GM12801 (cell line): ENCODE measurements around the gene CTRB2.

Source experiments
- TF ChIP-seq, protein P1 (sequence below): IDR thresholded peaks from one replicate; pipeline ENCODE4 v1.5.1; 2011; ENCODE audit warnings: control low read depth; ENCODE audit not compliant: insufficient read length; ENCODE audit errors: extremely low read depth

The CTRB2 gene

DNA sequence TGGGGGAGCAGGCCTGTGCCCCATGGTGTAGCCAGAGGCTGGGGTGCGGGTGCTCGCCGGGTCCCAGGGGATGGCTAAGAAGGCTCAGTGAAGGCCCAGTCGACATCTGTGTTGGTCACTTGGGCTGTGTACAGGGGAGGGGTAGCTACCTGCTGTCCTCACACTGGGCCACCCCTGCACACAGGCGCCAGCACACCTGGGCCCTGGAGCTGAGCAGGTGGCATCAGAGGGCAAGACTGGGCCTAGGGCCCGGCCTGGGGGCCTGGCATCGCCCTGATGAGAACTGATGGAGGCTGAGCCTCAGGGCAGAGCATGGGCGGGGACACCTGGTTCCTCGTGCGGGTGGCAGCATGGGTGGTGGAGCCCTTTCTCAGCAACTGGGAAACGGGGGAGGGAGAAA is 870 bp upstream of the CTRB2 start:
- TF ChIP-seq, protein P1, sequence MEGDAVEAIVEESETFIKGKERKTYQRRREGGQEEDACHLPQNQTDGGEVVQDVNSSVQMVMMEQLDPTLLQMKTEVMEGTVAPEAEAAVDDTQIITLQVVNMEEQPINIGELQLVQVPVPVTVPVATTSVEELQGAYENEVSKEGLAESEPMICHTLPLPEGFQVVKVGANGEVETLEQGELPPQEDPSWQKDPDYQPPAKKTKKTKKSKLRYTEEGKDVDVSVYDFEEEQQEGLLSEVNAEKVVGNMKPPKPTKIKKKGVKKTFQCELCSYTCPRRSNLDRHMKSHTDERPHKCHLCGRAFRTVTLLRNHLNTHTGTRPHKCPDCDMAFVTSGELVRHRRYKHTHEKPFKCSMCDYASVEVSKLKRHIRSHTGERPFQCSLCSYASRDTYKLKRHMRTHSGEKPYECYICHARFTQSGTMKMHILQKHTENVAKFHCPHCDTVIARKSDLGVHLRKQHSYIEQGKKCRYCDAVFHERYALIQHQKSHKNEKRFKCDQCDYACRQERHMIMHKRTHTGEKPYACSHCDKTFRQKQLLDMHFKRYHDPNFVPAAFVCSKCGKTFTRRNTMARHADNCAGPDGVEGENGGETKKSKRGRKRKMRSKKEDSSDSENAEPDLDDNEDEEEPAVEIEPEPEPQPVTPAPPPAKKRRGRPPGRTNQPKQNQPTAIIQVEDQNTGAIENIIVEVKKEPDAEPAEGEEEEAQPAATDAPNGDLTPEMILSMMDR: no peak

DNA sequence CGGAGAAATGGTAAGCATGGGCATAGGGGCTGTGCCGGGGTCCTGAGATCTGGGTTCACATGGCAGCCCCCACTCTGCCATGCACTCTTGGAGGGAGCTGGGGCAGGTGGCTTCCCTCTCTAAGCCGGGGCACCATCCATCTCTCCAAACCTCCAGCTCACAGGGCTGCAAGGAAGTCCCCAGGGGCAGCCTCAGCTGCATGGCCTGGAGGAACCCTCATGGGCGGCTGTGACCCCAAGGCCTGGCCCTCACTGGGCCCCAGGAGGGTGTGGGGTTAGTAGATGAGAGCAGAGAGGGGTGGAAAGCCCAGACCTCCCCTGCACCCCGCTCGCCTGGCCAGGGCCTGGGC is 2.6 kb downstream of the CTRB2 start:
- TF ChIP-seq, protein P1: no peak

DNA sequence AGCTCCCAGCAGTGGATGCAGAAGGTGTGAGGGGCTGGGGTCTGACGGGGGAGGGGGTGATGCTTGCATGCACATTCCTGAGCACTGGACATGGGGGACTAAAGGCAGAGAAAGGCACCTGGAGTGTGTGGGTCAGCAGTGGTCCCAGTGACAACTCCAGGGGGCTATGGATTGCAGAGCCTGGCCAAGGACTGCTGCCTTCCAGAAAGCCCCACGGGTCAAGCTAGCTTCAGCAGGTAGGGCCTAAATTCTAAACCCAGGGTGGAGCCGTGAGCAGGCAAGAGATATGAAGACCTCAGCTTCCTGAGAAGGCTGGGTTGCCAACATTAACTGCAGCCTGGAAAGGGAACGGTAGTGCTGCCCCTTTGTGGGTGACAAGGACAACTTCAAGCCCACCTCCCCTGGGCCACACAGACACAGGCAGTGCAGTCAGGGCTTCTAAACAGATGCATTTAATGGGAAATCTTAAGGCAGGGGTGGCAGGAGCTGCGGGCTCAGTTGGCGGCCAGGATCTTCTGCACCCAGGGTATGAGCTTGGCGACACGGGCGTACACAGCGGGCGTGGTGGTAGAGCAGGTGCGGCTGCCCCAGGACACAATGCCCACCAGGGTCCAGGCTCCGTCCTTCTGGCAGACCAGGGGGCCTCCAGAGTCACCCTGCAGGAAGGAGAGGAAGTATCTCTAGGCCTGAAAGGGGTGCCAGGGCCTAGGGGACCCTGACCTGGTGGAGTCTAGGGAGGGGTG is 3.1 kb downstream of the CTRB2 start:
- TF ChIP-seq, protein P1: no peak

DNA sequence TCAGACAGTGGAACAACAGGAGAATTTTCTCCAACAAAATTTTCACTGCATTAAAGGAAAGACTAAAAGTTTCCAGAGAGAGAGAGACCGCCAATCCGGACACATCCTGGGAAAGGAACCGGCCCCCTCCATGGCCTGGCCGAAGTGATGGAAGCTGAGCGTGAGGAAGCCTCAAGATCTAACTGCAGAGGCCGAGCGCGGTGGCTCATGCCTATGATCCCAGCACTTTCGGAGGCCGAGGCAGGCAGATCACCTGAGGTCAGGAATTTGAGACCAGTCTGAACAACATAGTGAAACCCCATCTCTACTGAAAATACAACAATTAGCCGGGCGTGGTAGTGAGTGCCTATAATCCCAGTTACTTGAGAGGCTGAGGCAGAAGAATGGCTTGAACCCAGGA is 3.9 kb downstream of the CTRB2 start:
- TF ChIP-seq, protein P1: no peak

DNA sequence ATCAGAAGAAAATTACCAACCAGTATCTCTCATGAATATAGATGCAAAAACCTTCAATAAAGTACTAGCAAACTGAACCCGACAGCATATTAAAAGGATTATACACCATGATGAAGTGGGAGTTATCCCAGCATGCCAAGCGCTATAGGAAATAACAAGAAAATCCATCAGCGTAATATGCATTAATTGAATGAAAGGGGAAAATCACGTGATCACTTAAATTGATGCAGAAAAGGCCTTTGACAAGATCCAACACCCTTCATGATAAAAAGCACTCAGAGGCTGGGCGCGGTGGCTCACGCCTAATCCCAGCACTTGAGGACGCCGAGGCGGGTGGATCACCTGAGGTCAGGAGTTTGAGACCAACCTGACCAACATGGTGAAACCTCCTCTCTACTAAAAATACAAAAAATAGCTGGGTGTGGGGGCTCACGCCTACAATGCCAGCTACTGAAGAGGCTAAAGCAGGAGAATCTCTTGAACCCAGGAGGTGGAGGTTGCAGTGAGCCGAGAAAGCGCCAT is 4.8 kb downstream of the CTRB2 start:
- TF ChIP-seq, protein P1: no peak

DNA sequence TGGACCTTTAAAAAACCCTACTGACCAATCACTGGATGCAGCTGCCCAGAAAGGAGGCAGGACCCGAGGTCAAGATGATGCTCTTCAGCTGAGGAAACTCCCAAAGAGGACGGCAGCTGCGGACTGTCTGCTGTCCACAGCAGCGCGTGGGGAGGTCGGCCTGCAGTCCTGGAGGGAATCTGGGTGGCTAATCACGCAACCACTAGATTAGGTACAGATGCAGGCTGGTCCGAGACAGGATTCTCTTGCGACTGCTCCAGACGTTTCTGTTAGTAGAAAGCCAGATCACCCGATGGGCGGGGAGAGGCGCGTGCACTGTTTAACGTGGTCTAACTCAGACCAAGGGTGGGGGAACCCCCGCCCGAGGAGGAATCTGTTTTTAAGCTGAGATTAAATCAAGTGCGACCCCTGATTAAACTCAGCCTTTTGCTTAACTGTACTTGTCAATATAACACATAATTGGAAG is 8.8 kb downstream of the CTRB2 start:
- TF ChIP-seq, protein P1: no peak

DNA sequence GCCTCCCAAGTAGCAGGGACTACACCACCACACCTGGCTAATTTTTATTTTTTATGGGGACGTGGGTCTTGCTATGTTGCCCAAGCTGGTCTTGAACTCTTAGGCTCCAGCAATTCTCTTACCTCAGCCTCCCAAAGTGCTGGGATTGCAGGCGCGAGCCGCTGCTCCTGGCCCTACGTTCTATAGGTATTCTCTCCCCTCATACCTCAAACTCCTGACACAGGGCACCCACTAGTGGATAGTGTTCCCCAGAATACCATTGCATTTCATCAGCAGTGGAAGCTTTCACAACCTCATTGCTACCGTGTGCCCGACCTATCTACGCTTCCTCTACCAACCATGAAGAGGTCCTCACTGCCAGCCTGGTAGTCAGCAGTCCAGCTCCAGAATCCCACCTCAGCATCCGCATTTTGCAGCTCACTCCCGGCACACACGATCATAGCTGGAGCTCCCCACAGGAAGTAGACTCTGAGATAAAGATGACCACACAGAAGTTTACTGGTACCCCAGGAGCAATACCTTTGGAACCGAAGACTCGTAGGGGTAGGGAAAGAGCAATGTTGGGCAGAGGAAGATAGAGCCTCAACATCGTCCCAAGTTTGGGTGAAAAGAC is 9.3 kb downstream of the CTRB2 start:
- TF ChIP-seq, protein P1: no peak
